RPMI7951 (cell line): ENCODE results near the gene PRKCA. TPM values are rescaled to one million over a fixed set of nuclear protein-coding genes. Genes with fewer than 3 reads are reported as not detected.

Source experiments
- DNase-seq: peaks from one replicate; pipeline ENCODE4 v3.0.0-alpha.2; 2012; ENCODE audit warnings: low read depth
- total RNA-seq: library from RNA; depleted of rRNA; stranded (reverse); fragments of >200 nt; shearing (Covaris generic); gene quantifications from 2 replicates; pipeline ENCODE4 v1.2.3, GENCODE V29; 2014

The PRKCA gene
- total RNA-seq, 1 experiment from 2014 or later: 11.9 TPM

DNA sequence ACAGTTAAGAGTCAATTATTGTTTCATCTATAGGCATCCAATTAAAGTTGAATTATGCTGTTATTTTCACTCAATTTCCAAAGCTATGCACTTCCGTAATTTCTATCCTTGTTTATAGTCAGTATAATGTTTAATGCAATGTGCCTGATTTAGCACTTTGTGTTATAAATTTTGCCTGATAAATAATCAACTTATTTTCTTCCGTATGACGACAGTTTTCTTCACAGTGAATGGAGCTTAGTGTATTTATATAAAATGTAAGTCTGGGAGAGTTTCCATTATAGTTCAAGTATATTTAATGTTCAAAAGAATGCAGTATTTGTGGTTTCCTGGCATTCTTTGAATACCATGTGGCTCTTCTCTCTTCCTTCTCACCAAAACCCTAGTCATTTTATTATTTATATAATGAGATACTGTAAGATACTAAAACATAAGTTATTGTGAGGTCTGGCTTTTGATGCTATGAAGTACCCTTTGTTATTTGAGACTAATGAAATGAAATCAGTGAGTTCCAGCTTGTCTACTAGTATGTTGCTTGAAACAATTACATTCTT lies 240.6 kb downstream of the PRKCA start:
- peak; percentile 65 for DNase-seq

DNA sequence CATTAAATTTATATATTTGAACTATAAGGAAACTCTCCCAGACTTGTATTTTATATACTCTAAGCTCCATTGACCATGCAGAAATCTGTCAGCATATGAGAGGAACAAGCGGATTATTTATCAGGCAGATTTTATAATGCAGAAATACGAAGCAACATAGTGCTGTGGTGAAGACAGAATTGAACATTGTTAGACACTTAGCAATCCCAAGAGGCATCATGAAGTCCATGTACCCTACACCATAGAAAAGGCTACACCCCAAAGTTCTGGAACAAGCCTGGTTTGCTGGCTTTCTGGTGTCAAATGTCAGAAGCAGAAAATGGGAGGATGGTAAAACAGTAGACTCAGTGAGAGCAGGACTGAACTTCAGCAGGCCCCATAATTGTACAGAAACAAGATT lies 241.1 kb downstream of the PRKCA start:
- DNase-seq: no peak

DNA sequence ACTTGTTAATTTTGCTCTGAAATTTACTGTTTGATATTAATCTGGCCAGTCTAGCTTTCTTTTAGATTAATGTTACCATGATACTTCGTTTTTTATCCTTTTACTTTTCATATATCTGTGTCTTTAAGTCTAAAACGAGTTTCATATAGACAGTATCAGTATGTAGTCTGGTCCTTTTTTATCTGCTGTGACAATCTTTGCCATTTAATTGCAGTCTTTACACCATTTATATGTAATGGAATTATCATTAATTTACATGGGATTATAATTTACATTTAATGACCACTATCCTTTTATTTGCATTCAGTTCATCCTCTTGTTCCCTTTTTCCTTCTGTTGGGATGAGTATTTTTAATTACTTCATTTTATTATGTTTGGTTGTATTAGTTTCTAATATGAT lies 243.5 kb downstream of the PRKCA start:
- no peak for DNase-seq

DNA sequence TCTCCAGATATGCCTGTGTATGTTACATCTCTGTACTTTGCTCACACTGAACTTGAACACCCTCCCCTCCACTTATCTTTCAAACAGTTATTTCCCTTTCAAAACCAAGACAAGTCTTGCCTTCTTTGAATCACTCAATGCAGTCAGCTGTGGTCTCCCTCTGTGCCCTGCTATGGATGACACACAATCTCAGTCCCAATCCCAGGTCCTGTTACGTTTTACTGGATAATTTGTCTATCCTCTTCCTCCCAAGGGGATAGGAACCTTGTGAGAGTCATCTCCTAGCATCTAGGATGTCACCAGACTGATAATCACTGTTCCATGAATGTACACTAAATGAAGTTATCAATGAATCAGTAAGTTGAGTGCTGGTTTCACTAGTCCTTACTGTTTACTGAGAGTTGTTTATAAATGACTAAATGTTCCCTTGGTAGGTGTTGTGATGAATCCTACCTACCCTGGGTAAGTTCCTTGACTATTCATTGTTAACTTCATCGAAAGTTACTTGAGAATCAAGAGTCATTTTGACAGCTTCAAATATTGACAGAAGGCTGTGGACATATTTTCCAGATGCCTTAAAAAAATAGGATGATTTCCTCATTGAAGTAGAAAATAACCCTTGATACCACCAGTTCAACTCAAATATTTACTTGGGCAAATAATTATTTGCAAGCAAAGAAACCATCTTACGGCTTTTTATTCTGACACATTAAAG lies 244.9 kb downstream of the PRKCA start:
- DNase-seq: no peak

DNA sequence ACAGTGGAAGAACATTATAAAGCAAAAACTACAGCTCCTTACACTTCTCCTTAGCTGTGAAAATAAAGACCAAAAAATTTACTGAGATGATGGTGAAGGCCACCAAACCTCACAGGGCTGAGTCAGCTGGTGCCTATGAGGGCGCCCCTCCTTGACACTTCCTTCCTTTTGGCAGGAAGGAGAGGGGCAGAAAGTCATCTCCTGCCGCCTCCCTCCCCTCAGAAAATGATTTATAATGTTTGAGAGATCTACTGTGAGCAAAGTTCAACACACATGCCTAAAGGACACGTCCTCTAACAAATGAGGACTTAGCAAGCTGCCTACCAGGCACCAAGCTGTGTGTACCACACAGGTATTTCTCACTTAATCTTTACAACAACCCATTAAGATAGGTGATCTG lies 245.7 kb downstream of the PRKCA start:
- peak; percentile 57 for DNase-seq

DNA sequence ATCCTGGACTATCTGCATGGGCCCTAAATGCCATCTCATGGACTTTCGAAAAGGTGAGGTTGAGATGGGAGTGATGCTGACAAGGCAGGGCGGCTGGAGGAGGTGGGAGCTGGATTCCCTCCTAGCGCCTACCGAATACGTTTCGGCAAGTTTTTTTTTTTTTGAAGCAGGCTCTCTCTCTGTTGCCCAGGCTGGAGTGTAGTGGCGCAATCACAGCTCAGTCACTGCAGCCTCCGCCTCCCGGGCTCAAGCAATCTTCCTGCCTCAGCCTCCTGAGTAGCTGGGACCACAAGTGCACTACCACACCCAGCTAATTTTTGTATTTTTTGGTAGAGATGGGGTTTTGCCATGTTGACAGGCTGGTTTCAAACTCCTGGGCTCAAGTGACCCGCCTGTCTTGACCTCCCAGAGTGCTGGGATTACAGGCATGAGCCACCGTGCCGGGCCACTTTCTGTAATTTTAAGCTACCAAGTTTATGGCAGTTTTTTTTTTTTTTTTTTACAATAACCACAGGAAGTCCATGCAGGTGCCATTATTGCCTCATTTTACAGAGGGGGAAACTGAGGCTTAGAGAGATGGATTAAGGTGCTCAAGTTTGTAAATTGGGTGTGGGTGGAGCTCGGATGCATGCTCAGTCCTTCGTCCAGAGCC lies 246.4 kb downstream of the PRKCA start:
- peak; percentile 33 for DNase-seq

DNA sequence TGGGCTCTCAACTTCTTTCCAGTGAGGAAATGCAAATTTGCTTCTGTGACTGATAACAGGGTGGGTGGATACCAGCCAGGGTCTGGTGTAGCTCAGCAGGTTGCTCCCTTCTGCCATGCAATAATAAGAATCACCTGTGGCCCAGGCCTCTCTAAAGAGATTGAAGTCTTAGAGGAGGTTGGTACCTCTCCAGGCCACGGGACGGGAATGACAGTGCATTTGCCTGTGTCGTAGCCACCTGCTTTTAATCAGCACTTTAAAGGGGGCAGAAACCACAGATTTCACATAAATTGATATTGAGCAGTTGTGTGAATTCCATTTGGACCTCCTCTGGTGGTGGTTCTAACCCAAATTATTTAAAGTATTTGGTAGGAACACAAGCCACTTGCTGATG lies 246.9 kb downstream of the PRKCA start:
- peak; percentile 63 for DNase-seq

DNA sequence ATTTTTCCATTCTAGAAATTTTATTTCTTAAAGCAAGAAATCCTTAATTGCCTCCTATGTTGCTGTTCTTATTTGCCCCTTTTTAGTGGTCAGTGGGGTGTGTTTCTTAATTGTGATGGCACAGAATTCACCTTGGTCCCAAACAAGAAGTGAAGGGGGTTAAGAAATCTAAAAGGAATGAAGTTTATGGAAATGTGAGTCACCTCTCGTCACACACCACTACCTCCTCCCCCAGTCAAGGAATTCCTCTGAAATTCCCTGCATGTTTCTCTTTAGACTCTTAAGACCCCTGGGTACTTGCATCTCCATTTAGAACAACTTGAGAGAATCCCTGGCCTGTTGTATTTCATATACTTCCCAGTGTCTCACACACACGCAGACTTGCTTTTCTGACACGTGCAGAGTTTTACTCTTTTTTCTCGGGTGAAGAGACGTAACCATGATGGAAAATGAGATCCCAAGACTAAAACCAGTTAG lies 247.4 kb downstream of the PRKCA start:
- DNase-seq: peak; percentile 71

DNA sequence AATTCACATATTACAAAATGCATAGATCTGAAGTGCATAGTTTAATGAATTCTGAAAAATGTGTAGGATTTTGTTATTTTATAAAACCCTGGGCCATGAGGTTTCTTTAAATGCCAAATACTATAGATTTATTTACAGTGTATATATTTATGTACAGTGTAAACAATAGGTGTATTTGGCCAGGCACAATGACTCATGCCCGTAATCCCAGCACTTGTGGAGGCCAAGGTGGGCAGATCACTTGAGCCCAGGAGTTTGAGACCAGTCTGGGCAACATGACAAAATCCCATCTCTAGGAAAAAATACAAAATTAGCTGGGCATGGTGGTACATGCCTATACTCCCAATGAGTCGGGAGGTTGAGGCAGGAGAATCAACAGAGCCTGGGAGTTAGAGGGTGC lies 249.4 kb downstream of the PRKCA start:
- DNase-seq: no peak

DNA sequence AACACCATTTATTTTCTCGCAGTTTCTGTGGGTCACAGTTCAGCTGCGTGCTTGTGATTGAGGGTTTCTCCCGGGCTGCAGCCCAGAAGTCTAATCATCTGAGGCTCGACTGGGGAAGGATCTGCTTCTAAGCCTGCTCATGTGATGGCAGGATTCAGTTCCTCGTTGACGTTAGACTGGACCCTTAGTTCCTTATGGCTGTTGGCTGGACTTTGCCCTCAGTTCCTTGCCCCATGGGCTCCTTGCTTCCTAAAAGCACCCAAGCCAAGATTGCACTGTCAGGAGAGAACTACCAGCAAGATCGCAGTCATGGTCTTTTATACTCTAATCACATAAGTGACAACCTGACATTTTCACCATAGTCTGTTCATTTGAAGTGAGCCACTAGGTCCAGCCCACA lies 250.0 kb downstream of the PRKCA start:
- DNase-seq: no peak

DNA sequence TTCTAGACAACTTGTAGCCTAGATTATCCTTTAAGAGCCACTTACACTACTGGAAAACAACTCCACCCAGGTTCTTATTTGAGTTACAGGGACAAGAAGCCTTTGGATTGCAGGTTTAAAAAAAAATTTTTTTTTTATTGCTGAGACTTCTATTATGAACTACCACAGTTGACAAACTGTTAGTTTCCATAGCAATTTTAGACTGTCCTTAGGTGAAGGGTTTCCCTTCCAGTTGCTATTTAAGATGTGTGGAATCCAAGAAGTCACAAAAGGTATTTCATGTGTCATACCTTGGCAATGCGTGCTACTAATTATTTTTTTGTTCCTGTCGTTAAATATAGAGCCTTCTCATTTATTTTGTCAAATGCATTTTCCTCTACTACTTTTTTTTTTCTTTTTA lies 253.2 kb downstream of the PRKCA start:
- no peak for DNase-seq

DNA sequence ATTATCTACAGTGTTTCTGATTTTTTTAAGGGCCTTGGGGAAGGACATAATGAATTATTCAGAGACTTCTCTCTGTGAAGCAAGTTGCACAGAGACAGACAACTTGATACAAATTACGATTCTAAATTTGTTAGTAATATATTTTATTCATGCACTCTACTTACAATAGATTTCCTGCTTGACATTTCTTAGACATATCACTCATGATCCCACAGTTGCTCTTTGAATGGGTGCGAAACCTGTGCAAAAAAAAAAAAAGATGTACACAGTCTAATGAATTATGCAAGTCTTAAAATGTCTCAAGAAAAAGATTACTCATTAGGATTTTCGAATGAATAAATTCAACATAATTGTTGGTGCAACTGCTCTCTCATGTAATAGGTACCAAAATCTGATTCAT lies 254.8 kb downstream of the PRKCA start:
- DNase-seq: no peak

DNA sequence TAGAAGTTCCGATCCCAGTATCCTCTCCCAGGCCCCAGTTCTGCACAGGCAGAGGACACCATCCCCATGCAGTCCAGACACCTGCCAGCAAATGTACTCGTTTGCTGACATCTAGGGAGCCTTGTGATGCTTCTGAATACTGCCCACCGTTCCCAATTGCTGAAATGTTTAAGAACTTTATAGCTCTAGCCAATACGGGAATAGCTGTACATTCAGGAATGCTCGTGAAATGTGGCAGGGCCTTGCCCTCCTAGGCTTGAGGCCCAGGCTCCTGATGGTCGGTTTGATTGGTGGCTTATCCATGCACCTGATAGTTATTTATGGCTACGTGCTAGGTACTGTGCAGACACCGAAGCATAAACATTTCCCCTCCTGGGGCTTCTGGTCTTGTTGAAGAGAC lies 255.5 kb downstream of the PRKCA start:
- no peak for DNase-seq

DNA sequence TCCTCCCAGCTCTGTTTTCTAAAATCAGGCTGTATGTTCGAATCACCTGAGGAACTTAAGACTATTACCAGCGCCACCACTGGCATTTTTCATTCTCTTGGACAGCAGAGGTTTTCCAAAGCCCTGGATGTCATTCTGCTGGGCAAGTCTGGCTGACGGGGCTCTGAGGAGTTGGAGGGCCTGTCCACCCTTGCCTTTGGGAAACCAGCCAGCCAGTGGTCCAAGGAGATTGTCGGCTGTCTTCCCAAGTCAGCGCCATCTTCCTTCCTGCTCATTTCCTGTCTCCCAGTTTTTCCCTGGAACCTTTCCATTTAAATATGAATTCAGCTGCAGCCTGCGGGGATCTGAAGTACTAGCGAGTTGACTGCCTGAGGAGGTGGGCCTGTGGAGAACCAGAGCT lies 258.3 kb downstream of the PRKCA start:
- no peak for DNase-seq

DNA sequence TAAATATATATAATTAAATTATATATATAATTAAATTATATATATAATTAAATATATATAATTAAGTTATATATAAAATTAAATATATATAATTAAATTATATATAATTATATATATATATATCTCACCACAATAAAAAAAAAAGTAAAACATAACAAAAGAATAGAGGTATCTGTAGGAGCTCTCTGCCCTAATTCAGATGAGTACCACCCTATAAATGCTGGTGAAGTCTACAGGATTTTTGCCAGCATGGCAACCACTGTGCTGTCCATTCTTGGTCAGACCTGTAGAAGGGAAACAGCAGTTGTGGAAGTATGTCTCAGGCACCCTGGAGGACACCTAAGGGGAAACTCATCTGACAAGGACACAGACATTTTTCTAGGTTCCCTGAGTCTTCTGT lies 259.7 kb downstream of the PRKCA start:
- no peak for DNase-seq

DNA sequence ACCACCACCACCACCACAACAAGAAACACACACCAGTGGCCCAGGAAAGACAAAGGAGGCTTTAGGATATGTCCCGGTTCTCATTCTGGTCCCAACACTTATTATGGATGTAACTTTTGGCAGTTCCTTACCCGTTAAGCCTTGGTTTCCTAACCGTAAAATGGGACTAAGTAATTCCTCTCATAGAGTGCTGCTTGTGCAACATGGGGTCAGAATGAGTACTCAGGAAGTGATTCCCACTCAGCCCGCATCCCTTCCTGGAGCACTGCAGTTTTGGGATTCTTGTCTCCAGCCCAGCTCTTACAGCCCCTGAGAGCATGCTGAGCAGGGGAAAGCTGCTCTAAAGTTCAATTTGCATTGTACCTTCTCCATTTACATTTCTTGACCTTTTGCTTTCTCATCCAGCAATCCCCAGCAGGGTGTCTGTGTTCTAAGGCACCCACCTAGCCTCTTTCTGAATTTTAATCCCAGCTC lies 262.6 kb downstream of the PRKCA start:
- DNase-seq: peak; percentile 33

DNA sequence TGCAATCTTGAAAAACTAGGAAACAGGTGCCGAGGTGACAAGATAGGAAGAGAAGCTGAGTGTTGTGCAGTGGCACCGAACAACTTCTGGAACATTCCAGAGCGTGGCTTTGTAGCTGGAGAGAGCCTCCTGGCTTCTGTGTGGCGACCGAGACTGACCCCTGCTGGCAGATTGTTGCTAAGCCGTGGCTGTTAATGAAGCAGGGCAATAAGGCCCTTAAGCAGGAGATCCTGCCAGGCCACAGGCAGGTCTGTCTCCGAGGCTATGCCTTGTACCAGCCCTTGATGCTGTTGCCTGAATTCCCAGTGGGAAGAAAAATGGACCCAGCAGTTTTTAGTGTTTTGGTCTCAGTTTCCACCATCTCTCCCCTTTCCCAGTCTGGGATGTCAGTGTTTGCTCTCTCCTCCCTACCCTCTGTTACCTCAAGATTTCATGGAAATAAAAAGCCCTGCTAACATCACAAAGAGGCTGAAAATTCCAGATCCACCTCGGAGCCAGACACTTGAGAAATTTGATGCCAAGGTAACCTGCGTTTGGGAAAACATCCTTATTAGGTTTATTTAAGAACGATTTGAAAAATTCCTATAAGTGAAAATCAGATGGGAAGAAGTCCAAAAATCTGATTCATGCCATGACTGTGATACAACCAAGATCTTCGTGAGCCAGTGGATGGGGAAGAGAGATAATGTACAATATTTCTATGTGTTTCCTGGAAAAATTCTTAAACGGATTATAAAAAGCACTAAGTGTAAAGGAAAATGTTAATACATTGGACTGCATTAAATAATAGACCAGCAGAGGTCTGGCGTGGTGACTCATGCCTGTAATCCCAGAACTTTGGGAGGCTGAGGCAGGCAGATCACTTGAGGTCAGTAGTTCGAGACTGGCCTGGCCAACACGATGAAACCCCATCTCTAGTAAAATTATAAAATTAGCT lies 265.1 kb downstream of the PRKCA start:
- DNase-seq: peak; percentile 77

DNA sequence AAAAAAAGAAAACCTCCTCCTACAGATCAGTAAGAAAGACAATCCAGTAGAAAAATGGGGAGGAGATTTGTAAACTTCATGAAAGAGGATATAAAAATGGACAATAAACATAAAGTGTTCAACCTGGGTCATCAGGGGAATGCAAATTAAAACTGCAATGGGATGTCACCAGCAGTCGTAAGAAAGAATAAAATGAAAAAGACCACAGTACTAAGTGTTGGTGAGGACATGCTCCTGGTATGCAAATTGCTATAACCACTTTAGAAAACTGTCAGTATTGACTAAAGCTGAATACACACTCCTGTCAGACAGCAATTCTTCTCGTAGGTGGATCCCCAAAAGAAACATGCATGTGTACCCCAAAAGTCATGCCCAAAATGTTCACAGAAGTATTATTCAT lies 267.2 kb downstream of the PRKCA start:
- no peak for DNase-seq

DNA sequence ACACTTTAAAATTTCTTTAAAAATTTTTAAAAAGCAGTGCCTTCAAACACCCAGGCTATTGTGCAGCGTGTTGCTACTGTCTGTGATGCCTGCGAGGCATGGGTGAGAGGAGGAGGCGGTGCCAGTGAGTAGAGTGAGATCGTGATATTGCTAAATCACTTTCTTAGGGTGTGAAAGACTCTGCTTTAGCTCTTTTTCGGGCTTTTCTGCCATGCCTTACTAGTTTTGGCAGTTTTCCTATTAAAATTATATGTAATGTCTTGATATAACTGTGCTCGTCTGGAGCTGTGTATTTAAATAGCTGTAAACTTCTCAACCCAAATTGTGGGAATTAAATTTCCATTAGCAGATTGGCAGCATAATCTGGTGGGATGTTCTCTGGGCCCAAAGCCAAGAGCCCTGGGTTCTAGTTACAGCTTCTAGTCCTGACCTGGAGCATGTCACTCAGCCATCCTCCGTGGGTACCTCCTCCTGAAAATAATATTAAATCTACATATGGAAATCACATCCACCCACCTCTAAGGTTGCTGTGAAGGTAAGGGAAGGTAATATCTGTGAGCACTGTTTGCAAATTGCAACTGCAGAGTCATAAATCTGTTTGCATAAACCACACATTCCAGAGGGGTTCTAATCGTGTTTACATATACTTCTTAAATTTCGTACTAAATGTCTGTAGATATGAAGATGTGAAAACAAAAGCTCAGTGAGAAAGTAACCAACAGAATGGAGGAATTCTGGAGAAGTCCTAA lies 268.2 kb downstream of the PRKCA start:
- no peak for DNase-seq

DNA sequence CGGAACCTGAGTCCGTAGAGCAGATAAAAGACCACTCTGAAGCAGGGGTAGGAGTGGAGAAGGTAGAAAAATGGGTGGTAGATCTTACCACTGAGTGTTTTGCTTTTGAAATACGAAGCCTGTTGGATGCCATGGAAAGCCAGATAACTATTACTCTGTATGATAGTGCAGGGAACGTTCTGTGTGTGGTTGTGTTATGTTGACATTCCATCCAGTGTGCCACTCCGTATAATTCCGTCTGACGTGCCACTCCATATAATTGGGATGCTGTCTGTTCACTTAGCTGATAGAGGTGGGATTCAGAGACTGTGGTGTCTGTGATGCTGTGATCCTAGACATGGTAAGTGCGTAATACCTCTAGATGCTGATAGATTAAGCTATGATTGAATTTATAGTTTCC lies 269.3 kb downstream of the PRKCA start:
- no peak for DNase-seq

DNA sequence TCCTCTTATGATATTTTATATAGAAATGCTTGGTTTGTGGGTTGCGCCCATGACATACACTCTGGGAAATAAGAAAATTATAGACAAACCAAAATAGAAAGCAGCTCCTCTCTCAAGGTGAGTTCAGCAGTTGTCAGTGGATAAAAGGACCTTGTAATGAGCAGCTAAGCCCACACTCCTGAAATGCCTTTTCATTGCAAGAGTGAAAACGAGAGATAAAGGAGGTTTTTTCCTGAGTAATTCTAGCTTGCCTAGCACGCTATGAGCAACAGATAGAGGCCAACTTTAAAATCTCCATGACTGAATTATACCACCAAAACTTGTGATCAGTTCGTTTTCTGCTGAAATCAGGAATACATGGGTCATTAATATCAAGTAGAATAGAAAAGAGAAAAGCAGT lies 270.7 kb downstream of the PRKCA start:
- no peak for DNase-seq
